Neural cell (in vitro differentiated cells): ENCODE data around the gene GOLGA2.

ENCODE experiments used
- EP300 ChIP-seq: fragments of 450-650 bp; conservative IDR thresholded peaks from 2 replicates; pipeline ENCODE4 v1.6.1; 2014; ENCODE audit warnings: antibody characterized with exemption, mild to moderate bottlenecking, moderate library complexity; ENCODE audit not compliant: poor library complexity, severe bottlenecking
- EZH2 ChIP-seq: fragments of 200-600, 300-800 bp; shearing (Covaris generic), sonication (generic); IDR thresholded peaks from 2 replicates; pipeline ENCODE4 v1.6.1; 2014; ENCODE audit warnings: antibody characterized with exemption, low read length, borderline replicate concordance, mild to moderate bottlenecking; ENCODE audit not compliant: insufficient read depth, poor library complexity, severe bottlenecking
- POLR2AphosphoS5 ChIP-seq: IDR thresholded peaks from 2 replicates; pipeline ENCODE4 v1.6.1; 2012
- RAD21 ChIP-seq: fragments of 450-650 bp; conservative IDR thresholded peaks from 2 replicates; pipeline ENCODE4 v1.6.1; 2014; ENCODE audit warnings: antibody characterized with exemption, mild to moderate bottlenecking, moderate library complexity
- SMC3 ChIP-seq: fragments of 450-650 bp; conservative IDR thresholded peaks from 2 replicates; pipeline ENCODE4 v1.6.1; 2014; ENCODE audit warnings: antibody characterized with exemption, mild to moderate bottlenecking, moderate library complexity; ENCODE audit not compliant: poor library complexity
- TF ChIP-seq, protein P1 (sequence below): fragments of 450-650 bp; IDR thresholded peaks from 2 replicates; pipeline ENCODE4 v1.5.1; 2014; ENCODE audit warnings: antibody characterized with exemption, mild to moderate bottlenecking, moderate library complexity; ENCODE audit not compliant: poor library complexity, severe bottlenecking
- TF ChIP-seq, protein P2 (sequence below): IDR thresholded peaks from 2 replicates; pipeline ENCODE4 v1.6.1; 2012; ENCODE audit warnings: borderline replicate concordance

DNA sequence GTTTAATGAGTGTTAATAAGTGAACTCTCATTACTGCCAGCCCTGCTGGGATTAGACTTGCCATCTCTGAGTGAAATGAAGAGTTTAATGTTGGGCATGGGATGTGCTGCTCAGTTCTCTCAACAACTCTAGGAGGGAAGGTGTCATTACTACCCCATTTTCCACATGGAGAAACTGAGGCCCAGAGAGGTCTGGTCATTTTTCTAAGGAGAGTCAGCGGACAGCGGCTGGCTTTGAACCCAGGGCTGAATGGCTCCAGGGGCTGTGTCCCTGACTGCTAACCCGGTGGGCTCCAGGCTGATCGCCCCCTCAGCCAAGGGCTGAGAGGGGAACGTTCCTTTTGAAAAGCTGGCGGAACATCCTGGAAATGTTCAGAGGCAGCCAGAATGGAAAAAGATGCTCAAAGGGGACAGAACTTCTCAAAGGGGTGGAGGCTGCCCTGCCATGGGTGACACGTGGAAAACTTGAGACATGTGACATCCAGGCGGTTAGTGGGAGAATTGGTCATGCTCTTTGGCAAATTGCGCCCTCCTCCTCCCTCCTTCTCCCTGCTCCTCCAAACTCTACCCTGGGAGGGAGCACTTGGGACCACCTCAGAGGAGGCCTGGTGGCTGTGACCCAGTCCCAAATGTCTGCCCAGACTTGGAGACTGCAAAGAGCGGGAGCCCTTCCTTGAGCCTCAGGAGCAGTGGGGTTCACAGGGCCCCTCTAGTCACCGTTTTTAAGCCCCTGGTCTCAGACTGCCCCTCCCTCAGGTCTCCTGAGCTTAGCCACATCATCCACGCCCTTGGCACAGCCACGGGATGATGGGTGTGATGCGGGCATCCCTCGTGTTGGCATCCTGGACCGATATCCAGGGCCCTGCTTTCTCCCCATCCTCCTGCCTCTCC is 43.9 kb downstream of the GOLGA2 start:
- TF ChIP-seq EP300 (no peak), POLR2AphosphoS5 (no peak), SMC3 (no peak), RAD21 (no peak), EZH2 (no peak)
- TF ChIP-seq, protein P1, sequence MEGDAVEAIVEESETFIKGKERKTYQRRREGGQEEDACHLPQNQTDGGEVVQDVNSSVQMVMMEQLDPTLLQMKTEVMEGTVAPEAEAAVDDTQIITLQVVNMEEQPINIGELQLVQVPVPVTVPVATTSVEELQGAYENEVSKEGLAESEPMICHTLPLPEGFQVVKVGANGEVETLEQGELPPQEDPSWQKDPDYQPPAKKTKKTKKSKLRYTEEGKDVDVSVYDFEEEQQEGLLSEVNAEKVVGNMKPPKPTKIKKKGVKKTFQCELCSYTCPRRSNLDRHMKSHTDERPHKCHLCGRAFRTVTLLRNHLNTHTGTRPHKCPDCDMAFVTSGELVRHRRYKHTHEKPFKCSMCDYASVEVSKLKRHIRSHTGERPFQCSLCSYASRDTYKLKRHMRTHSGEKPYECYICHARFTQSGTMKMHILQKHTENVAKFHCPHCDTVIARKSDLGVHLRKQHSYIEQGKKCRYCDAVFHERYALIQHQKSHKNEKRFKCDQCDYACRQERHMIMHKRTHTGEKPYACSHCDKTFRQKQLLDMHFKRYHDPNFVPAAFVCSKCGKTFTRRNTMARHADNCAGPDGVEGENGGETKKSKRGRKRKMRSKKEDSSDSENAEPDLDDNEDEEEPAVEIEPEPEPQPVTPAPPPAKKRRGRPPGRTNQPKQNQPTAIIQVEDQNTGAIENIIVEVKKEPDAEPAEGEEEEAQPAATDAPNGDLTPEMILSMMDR: no peak
- TF ChIP-seq, protein P2, sequence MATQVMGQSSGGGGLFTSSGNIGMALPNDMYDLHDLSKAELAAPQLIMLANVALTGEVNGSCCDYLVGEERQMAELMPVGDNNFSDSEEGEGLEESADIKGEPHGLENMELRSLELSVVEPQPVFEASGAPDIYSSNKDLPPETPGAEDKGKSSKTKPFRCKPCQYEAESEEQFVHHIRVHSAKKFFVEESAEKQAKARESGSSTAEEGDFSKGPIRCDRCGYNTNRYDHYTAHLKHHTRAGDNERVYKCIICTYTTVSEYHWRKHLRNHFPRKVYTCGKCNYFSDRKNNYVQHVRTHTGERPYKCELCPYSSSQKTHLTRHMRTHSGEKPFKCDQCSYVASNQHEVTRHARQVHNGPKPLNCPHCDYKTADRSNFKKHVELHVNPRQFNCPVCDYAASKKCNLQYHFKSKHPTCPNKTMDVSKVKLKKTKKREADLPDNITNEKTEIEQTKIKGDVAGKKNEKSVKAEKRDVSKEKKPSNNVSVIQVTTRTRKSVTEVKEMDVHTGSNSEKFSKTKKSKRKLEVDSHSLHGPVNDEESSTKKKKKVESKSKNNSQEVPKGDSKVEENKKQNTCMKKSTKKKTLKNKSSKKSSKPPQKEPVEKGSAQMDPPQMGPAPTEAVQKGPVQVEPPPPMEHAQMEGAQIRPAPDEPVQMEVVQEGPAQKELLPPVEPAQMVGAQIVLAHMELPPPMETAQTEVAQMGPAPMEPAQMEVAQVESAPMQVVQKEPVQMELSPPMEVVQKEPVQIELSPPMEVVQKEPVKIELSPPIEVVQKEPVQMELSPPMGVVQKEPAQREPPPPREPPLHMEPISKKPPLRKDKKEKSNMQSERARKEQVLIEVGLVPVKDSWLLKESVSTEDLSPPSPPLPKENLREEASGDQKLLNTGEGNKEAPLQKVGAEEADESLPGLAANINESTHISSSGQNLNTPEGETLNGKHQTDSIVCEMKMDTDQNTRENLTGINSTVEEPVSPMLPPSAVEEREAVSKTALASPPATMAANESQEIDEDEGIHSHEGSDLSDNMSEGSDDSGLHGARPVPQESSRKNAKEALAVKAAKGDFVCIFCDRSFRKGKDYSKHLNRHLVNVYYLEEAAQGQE: no peak
